GM23338 (cell line): ENCODE data around the gene SLC43A2. TPM values are rescaled to one million over a fixed set of nuclear protein-coding genes. Genes with fewer than 3 reads are reported as not detected.

ENCODE experiments used
- ATAC-seq: fragments of 200-7000 bp; cut with Tn5 transposase; 3 replicates; pipeline ENCODE4 v1.9.1; 2020
- DNase-seq: peaks from one replicate; pipeline ENCODE4 v3.0.0-alpha.2; 2015; ENCODE audit warnings: low spot score
- H2AFZ ChIP-seq: fragments of 200-600 bp; sonication (generic); 2 replicates; pipeline ENCODE4 v1.8.0; 2016; ENCODE audit warnings: antibody characterized with exemption, mild to moderate bottlenecking, moderate library complexity
- H3F3A ChIP-seq: fragments of 200-600 bp; sonication (generic); replicated peaks from 2 replicates; pipeline ENCODE4 v1.8.0; 2017; ENCODE audit warnings: antibody characterized with exemption, mixed run types, low read depth
- H3K27ac ChIP-seq: fragments of 200-600 bp; sonication (generic); 2 replicates; pipeline ENCODE4 v1.6.1; 2016; ENCODE audit warnings: low read depth
- H3K27me3 ChIP-seq: fragments of 200-600 bp; sonication (generic); 2 replicates; pipeline ENCODE4 v1.8.0; 2016; ENCODE audit warnings: mild to moderate bottlenecking, mixed run types, moderate library complexity; ENCODE audit not compliant: insufficient read depth
- H3K36me3 ChIP-seq: fragments of 200-600 bp; sonication (generic); 2 replicates; pipeline ENCODE4 v1.8.0; 2016; ENCODE audit warnings: mild to moderate bottlenecking; ENCODE audit not compliant: insufficient read depth
- H3K4me1 ChIP-seq: fragments of 200-600 bp; sonication (generic); 2 replicates; pipeline ENCODE4 v1.8.0; 2016; ENCODE audit warnings: mild to moderate bottlenecking, moderate library complexity; ENCODE audit not compliant: insufficient read depth
- H3K4me2 ChIP-seq: fragments of 200-600 bp; sonication (generic); 2 replicates; pipeline ENCODE4 v1.7.1; 2017; ENCODE audit warnings: mixed run types
- H3K4me3 ChIP-seq: fragments of 200-600 bp; sonication (generic); 2 replicates; pipeline ENCODE4 v1.6.1; 2016; ENCODE audit warnings: mixed run types
- H3K79me2 ChIP-seq: fragments of 200-600 bp; sonication (generic); replicated peaks from 2 replicates; pipeline ENCODE4 v1.8.0; 2017; ENCODE audit warnings: mild to moderate bottlenecking; ENCODE audit not compliant: insufficient read depth
- H3K9me2 ChIP-seq: fragments of 200-600 bp; sonication (generic); 2 replicates; pipeline ENCODE4 v1.8.0; 2017; ENCODE audit not compliant: insufficient read depth
- H4K20me1 ChIP-seq: fragments of 200-600 bp; sonication (generic); replicated peaks from 2 replicates; pipeline ENCODE4 v1.8.0; 2017; ENCODE audit warnings: mild to moderate bottlenecking; ENCODE audit not compliant: insufficient read depth
- H3K27ac Mint-ChIP-seq: 2 replicates; pipeline ENCODE4 v1.8.0; 2020; ENCODE audit warnings: inconsistent platforms, mild to moderate bottlenecking, moderate library complexity, mixed read lengths
- H3K27me3 Mint-ChIP-seq: 3 replicates; pipeline ENCODE4 v1.8.0; 2022; ENCODE audit warnings: low read depth, mild to moderate bottlenecking, moderate library complexity, mixed read lengths, inconsistent platforms; ENCODE audit not compliant: insufficient read depth, poor library complexity
- H3K36me3 Mint-ChIP-seq: 3 replicates; pipeline ENCODE4 v1.8.0; 2021; ENCODE audit warnings: low read depth, mild to moderate bottlenecking, inconsistent platforms, moderate library complexity, mixed read lengths
- H3K4me1 Mint-ChIP-seq: 3 replicates; pipeline ENCODE4 v1.8.0; 2020; ENCODE audit warnings: mild to moderate bottlenecking, inconsistent platforms, mixed read lengths
- H3K4me3 Mint-ChIP-seq: 3 replicates; pipeline ENCODE4 v1.8.0; 2021; ENCODE audit warnings: moderate library complexity, mild to moderate bottlenecking, inconsistent platforms, mixed read lengths
- H3K9me3 Mint-ChIP-seq: 3 replicates; pipeline ENCODE4 v1.8.0; 2020; ENCODE audit warnings: moderate library complexity, mild to moderate bottlenecking, inconsistent platforms, mixed read lengths
- CREB1 ChIP-seq: fragments of 250-450 bp; sonication (Bioruptor Pico); IDR thresholded peaks from 2 replicates; pipeline ENCODE4 v1.5.0; 2020; ENCODE audit warnings: low read depth, mild to moderate bottlenecking, moderate library complexity
- EZH2phosphoT487 ChIP-seq: fragments of 200-600 bp; sonication (generic); IDR thresholded peaks from one replicate; pipeline ENCODE4 v1.8.1; 2018; ENCODE audit warnings: antibody characterized with exemption; ENCODE audit not compliant: unreplicated experiment
- NANOG ChIP-seq: IDR thresholded peaks from 2 replicates; pipeline ENCODE4 v1.6.1; 2016; ENCODE audit warnings: antibody characterized with exemption, borderline replicate concordance
- POLR2AphosphoS5 ChIP-seq: IDR thresholded peaks from 2 replicates; pipeline ENCODE4 v1.6.1; 2016; ENCODE audit warnings: antibody characterized with exemption, low read depth
- STAT1 ChIP-seq: IDR thresholded peaks from one replicate; pipeline ENCODE4 v1.6.1; 2016; ENCODE audit warnings: antibody characterized with exemption; ENCODE audit not compliant: unreplicated experiment
- ZNF114 ChIP-seq: fragments of 250-450 bp; sonication (Bioruptor Pico); IDR thresholded peaks from 2 replicates; pipeline ENCODE4 v1.5.0; 2020; ENCODE audit warnings: mild to moderate bottlenecking, moderate library complexity
- polyA plus RNA-seq: library from polyadenylated mRNA; unstranded; fragments of >200 nt; fragmentation: Nextera tagmentation; extraction: Ambion mirVana; gene quantifications from 2 replicates; pipeline ENCODE4 v1.2.1, GENCODE V29; 2016
- total RNA-seq: library from RNA; depleted of rRNA; stranded (reverse); fragments of >200 nt; shearing (Covaris generic); gene quantifications from 2 replicates; pipeline ENCODE4 v1.2.3, GENCODE V29; 2014
- TF ChIP-seq, protein P1 (sequence below): fragments of 250-450 bp; sonication (Bioruptor Pico); IDR thresholded peaks from 2 replicates; pipeline ENCODE4 v1.5.0; 2020; ENCODE audit warnings: mild to moderate bottlenecking, moderate library complexity
- TF ChIP-seq, protein P2 (sequence below), 2 experiments: fragments of 200-600 bp in 1 of 2; sonication (generic) in 1 of 2; conservative IDR thresholded peaks; 2 replicates each; pipeline versions ENCODE4 v1.5.1 to v1.6.1; 2016 to 2017; ENCODE audit warnings: antibody characterized with exemption in 2 of 2, low read depth in 2 of 2, mild to moderate bottlenecking in 2 of 2, moderate library complexity in 1 of 2
- TF ChIP-seq, protein P3 (sequence below): IDR thresholded peaks from 2 replicates; pipeline ENCODE4 v1.6.1; 2016; ENCODE audit warnings: antibody characterized with exemption

SLC43A2 gene
- total and polyA plus RNA-seq, 2 experiments from 2014 or later, result 2.2 to 9.8 TPM

DNA sequence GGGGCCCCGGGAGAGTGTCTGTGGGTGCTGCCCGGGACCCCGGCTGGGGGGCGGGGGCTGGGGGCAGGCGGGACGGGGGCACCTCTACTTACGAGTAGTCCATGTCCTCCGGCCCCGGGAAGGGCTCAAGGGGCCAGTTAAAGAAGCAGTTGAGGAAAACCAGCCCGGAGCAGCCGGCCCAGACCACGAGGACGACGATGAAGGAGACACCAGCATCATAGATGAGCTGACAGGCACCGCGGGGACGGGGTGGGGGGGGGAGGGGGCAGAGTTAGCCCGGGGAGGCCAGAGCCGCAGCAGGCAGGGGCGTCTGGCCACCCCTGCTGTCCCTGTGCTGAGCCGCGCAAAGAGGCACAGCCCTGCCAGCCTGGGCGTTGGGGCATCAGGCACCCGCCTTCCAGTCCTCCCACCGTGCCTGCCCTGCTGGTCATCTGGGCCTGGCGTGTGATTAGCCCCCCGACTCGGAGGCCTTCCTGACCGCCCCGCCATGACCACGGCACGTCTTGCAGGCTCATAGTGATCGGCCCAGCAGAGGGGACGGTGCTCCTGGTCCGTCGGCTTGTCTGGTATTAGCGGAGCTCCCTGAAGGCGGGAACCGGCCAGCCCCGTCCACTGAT is 37.1 kb downstream of the SLC43A2 start (continued):
- TF ChIP-seq, protein P1, sequence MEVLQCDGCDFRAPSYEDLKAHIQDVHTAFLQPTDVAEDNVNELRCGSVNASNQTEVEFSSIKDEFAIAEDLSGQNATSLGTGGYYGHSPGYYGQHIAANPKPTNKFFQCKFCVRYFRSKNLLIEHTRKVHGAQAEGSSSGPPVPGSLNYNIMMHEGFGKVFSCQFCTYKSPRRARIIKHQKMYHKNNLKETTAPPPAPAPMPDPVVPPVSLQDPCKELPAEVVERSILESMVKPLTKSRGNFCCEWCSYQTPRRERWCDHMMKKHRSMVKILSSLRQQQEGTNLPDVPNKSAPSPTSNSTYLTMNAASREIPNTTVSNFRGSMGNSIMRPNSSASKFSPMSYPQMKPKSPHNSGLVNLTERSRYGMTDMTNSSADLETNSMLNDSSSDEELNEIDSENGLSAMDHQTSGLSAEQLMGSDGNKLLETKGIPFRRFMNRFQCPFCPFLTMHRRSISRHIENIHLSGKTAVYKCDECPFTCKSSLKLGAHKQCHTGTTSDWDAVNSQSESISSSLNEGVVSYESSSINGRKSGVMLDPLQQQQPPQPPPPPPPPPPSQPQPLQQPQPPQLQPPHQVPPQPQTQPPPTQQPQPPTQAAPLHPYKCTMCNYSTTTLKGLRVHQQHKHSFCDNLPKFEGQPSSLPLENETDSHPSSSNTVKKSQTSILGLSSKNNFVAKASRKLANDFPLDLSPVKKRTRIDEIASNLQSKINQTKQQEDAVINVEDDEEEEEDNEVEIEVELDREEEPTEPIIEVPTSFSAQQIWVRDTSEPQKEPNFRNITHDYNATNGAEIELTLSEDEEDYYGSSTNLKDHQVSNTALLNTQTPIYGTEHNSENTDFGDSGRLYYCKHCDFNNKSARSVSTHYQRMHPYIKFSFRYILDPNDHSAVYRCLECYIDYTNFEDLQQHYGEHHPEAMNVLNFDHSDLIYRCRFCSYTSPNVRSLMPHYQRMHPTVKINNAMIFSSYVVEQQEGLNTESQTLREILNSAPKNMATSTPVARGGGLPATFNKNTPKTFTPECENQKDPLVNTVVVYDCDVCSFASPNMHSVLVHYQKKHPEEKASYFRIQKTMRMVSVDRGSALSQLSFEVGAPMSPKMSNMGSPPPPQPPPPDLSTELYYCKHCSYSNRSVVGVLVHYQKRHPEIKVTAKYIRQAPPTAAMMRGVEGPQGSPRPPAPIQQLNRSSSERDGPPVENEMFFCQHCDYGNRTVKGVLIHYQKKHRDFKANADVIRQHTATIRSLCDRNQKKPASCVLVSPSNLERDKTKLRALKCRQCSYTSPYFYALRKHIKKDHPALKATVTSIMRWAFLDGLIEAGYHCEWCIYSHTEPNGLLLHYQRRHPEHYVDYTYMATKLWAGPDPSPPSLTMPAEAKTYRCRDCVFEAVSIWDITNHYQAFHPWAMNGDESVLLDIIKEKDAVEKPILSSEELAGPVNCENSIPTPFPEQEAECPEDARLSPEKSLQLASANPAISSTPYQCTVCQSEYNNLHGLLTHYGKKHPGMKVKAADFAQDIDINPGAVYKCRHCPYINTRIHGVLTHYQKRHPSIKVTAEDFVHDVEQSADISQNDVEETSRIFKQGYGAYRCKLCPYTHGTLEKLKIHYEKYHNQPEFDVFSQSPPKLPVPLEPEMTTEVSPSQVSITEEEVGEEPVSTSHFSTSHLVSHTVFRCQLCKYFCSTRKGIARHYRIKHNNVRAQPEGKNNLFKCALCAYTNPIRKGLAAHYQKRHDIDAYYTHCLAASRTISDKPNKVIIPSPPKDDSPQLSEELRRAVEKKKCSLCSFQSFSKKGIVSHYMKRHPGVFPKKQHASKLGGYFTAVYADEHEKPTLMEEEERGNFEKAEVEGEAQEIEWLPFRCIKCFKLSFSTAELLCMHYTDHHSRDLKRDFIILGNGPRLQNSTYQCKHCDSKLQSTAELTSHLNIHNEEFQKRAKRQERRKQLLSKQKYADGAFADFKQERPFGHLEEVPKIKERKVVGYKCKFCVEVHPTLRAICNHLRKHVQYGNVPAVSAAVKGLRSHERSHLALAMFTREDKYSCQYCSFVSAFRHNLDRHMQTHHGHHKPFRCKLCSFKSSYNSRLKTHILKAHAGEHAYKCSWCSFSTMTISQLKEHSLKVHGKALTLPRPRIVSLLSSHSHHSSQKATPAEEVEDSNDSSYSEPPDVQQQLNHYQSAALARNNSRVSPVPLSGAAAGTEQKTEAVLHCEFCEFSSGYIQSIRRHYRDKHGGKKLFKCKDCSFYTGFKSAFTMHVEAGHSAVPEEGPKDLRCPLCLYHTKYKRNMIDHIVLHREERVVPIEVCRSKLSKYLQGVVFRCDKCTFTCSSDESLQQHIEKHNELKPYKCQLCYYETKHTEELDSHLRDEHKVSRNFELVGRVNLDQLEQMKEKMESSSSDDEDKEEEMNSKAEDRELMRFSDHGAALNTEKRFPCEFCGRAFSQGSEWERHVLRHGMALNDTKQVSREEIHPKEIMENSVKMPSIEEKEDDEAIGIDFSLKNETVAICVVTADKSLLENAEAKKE (CRISPR knock-in tag), result no peak
- no peak for TF ChIP-seq ZNF114
- no peak for TF ChIP-seq NANOG
- TF ChIP-seq CREB1, result no peak

DNA sequence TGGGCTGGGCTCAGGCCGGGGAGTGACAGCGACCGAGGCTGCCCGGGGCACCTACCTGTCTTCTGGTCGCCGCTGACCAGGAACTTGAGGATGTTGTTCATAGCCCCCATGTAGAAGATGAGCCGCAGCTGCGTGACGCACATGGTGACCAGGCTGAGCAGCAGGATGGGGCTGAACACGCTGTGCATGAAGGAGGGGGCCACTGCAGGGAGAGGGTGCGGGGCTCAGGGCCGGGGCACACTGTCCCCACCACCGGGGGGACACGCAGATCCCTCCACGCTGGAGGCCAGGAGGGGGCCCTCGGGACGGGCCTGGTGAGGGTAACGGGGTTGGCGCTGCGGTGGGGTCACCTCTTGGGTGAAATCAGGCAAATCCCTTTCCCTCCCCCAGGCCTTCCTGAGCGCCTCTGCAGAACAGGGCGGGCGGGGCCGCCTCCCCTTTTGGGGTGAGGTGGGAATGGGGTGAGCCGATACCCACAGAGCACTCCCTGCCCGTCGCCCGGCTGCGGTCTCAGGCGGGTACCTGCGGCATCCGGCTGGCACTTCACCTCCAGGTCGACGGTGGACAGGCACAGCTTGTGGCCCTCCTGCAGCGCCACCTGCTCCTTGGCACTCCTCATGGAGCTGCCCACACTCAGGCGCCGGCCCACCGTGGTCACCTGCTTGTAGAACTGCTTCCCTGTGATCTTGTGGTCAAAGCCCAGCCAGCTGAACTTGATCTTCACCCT is 37.7 kb downstream of the SLC43A2 start:
- no peak overlapping the region for H3K4me3 Mint-ChIP-seq
- peaks cover 5% of the 10 kb centered on the region; the same call in 1 of the 2 replicates for H3F3A ChIP-seq
- H3K9me2 ChIP-seq, result no peaks in the 10 kb centered on the region
- H3K79me2 ChIP-seq, result no peaks in the 10 kb centered on the region
- no peak overlapping the region for H3K27ac Mint-ChIP-seq
- no peak overlapping the region for H3K4me3 ChIP-seq
- no peak overlapping the region for H2AFZ ChIP-seq
- peaks cover 28% of the 10 kb centered on the region for H3K4me1 Mint-ChIP-seq
- DNase-seq, result no peak
- H3K9me3 Mint-ChIP-seq, result no peaks in the 10 kb centered on the region
- no peaks in the 10 kb centered on the region for H4K20me1 ChIP-seq
- H3K4me2 ChIP-seq, result no peak overlapping the region
- no peaks in the 10 kb centered on the region for H3K36me3 ChIP-seq
- peaks cover 14% of the 10 kb centered on the region for H3K27me3 Mint-ChIP-seq
- ATAC-seq, result no peak
- no peak overlapping the region for H3K27ac ChIP-seq
- peaks cover 8% of the 10 kb centered on the region for H3K4me1 ChIP-seq
- H3K27me3 ChIP-seq, result no peaks in the 10 kb centered on the region
- peaks cover 3% of the 10 kb centered on the region; the same call in 1 of the 3 replicates for H3K36me3 Mint-ChIP-seq
- TF ChIP-seq ZNF114 (no peak), NANOG (no peak), CREB1 (no peak), POLR2AphosphoS5 (no peak), STAT1 (no peak), EZH2phosphoT487 (no peak)
- TF ChIP-seq, protein P2, sequence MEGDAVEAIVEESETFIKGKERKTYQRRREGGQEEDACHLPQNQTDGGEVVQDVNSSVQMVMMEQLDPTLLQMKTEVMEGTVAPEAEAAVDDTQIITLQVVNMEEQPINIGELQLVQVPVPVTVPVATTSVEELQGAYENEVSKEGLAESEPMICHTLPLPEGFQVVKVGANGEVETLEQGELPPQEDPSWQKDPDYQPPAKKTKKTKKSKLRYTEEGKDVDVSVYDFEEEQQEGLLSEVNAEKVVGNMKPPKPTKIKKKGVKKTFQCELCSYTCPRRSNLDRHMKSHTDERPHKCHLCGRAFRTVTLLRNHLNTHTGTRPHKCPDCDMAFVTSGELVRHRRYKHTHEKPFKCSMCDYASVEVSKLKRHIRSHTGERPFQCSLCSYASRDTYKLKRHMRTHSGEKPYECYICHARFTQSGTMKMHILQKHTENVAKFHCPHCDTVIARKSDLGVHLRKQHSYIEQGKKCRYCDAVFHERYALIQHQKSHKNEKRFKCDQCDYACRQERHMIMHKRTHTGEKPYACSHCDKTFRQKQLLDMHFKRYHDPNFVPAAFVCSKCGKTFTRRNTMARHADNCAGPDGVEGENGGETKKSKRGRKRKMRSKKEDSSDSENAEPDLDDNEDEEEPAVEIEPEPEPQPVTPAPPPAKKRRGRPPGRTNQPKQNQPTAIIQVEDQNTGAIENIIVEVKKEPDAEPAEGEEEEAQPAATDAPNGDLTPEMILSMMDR (conservative IDR thresholded peaks at IDR 0.05; ENCODE audit: low read depth in 2 of 2), result no peak
- TF ChIP-seq, protein P3, sequence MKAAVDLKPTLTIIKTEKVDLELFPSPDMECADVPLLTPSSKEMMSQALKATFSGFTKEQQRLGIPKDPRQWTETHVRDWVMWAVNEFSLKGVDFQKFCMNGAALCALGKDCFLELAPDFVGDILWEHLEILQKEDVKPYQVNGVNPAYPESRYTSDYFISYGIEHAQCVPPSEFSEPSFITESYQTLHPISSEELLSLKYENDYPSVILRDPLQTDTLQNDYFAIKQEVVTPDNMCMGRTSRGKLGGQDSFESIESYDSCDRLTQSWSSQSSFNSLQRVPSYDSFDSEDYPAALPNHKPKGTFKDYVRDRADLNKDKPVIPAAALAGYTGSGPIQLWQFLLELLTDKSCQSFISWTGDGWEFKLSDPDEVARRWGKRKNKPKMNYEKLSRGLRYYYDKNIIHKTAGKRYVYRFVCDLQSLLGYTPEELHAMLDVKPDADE, result no peak
